HTERT RPE-1 (cell line): ENCODE measurements around the gene MAG.
"Not testable (repeated sequence)": the region's sequence is repeated elsewhere in the genome, so short reads cannot be mapped to it uniquely, and the experiment has no call there.

ENCODE experiments used
- in situ Hi-C: fragments of 300-500 bp; cut with MboI; formaldehyde crosslinking; loops from 4 replicates; pipeline ENCODE4 v1.14.3; 2020; ENCODE audit warnings: low sequenced_read_pairs

Gene MAG

DNA sequence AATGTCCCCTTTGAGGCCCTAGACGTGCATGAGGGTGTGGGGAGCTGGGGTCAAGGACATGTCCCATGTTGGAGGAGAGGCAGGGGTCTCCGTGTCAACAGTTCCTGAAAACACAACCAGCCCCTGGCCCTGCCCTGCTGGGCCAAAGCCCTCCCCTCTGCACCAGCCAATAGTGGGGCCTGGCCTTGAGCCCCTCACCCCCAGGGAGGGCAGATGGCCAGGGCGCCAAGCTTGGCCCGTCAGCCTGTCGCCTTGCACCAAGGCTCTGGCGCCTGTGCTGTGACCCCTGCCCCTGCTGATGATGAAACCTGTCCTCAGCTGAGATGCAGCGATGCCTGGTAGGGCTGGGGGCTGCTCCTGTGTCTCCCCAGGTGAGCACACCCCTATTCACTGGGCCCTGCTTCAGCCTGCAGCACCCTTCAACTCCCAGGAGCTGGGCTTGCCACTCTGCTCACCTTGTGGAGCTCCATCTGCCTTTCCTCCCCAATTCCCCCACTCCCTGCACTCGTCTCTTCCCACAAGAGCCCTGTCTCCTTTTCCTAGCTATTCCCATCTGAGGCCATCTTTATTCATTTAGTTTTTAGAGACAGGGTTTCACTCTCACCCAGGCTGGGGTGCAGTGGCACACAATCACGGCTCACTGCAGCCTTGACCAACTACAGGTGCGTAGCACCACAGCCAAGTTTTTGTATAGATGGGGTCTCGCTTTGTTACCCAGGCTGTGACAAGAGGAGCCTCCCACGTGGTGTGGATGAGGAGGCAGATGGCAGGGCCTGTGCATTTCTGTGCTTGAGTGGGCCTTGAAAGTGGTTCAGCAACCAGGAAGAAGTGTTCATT, 11.8 kb upstream of the MAG start:
- in situ Hi-C loops = no loop called here

DNA sequence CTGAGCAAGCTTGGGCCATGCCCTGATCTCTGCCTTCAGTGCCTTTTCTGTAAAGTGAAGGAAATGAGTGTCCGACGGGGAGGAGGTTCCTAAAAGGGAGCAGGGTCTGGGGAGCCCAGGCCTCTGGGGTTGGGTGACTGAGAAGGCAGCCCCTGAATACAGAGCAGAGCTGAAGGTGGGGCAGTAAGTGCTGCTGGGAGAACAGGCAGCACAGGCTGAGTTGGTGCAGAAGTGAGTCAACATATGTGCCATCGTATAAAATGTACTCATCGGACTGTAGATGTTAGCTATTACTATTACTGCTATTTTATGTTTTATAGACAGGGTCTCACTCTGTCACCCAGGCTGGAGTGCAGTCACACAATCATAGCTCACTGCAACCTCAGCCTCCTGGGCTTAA, 10.7 kb upstream of the MAG start:
- in situ Hi-C loops = no loop called here

DNA sequence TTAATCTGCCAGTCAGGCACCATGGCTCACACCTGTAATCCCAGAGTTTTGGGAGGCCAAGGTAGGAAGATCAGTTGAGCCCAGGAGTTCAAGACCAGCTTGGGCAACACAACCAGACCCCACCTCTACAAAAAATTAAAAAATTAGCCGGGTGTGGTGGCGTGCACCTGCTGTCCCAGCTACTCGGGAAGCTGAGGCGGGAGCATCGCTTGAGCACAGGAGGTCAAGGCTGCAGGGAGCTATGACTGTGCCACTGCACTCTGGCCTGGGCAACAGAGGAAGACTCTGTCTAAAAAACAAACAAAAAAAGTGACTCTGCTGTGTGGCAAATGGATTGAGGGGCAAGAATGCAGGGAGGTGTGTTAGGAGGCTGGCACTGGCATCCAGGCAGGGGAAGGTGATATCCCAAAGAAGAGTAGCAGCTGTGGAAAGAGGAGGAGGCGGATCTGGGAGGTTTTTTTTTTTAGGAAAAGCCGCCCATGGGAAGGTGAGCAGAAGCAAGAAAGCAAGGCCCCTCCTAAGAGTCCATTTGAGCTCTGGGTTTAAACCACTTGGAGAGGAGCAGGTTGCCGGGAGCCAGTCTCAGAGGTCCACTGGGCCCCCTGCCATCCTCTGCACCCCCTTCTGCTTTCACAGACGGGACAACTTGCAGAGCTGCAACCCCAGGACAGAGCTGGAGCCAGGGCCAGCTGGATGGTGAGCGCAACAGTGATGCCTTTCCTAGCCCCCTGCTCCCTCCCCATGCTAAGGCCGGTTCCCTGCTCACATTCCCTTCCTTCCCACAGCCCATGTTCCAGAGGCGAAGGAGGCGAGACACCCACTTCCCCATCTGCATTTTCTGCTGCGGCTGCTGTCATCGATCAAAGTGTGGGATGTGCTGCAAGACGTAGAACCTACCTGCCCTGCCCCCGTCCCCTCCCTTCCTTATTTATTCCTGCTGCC, 7.5 kb upstream of the MAG start:
- in situ Hi-C loops = no loop called here

DNA sequence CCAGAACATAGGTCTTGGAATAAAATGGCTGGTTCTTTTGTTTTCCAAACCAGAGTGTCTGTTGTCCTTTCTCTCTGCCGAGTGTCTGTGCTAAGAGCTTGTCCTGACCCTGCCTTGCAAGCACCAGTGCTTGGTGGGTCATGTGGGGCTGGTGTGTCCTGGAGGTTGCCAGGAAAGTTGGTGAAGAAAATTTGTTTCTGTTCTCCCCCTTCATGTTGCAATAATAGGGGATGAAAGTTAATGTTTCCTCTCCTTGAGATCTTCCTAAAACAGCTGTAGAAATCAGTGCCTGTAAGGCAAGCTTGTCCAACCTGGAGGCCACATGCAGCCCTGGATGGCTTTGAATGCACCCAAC, 6.9 kb upstream of the MAG start:
- in situ Hi-C loops = no loop called here

DNA sequence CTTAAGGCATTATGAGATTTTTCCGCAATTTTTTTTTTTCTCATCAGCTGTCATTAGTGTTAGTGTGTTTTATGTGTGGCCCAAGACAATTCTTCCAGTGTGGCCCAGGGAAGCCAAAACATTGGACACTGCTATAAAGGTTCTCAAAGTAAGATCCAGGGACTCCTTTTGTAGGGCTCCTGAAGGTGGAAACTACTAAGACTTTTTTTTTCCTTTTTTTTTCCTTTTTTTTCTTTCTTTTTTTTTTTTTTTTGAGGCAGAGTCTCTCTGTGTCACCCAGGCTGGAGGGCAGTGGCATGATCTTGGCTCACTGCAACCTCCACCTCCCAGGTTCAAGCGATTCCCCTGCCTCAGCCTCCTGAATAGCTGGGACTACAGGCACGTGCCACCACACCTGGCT, 6.5 kb upstream of the MAG start:
- in situ Hi-C loops = not testable (repeated sequence)

DNA sequence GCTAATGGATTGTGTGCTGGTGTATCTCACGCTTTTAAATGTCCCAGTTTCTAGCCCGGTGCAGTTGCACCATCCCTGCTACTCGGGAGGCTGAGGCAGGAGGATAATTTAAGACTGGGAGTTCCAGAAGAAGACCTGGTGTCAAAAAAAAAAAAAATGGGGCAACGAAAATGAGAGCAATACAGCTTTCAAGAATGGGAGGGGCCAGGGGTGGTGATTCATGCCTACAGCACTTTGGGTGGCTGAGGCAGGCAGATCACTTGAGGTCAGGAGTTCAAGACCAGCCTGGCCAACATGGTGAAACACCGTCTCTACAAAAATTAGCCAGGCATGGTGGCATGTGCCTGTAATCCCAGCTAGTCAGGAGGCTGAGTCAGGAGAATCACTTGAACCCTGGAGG, 5.9 kb upstream of the MAG start:
- in situ Hi-C loops = not testable (repeated sequence)

DNA sequence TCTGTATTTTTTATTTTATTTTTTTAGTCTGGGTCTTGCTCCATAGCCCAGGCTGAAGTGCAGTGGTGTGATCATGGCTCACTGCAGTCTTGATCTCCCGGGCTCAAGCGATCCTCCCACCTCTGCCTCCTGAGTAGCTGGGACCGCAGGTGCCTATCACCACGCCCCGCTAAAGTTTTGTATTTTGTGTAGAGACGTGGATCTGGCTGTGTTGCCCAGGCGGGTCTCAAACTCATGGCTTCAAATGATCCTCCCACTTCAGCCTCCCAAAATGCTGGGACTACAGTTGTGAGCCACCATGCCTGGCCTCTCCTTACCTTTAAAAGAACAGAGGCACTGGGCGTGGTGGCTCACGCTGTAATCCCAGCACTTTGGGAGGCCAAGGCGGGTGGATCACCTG, 4.2 kb upstream of the MAG start:
- in situ Hi-C loops = no loop called here

DNA sequence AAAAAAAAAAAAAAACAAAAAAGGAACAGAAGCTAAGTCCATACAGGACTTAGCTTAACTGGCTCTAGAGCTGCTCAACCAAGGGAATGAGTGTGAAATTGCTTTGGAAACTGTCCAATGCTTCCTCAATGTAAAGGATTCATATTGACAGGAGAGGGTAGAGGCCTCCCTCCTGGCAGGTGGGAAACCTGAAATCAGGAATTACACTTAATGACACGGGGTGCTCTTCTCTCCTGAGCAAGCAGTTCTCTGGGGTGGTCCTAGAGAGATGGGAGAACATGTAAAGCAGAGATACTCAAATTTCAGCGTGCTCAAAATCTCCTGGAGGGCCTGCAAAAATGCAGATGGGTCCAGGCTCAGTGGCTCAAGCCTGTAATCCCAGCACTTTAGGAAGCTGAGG, 3.6 kb upstream of the MAG start:
- in situ Hi-C loops = no loop called here

DNA sequence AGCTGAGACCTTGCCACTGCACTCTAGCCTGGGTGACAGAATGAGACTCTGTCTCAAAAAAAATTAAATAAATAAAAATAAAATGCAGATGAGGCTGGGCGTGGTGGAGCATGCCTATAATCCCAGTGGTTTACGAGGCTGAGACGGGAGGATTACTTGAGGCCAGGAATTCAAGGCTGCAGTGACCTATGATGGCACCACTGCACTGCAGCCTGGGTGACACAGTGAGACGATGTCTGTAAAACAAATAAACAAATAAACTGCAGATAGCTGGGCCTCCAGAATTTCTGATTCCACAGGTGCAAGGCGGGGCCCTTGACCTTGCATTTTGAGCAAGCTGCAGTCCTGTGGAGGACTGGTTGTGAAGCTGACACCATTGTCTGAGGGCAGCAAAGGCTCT, 3.1 kb upstream of the MAG start:
- in situ Hi-C loops = no loop called here

DNA sequence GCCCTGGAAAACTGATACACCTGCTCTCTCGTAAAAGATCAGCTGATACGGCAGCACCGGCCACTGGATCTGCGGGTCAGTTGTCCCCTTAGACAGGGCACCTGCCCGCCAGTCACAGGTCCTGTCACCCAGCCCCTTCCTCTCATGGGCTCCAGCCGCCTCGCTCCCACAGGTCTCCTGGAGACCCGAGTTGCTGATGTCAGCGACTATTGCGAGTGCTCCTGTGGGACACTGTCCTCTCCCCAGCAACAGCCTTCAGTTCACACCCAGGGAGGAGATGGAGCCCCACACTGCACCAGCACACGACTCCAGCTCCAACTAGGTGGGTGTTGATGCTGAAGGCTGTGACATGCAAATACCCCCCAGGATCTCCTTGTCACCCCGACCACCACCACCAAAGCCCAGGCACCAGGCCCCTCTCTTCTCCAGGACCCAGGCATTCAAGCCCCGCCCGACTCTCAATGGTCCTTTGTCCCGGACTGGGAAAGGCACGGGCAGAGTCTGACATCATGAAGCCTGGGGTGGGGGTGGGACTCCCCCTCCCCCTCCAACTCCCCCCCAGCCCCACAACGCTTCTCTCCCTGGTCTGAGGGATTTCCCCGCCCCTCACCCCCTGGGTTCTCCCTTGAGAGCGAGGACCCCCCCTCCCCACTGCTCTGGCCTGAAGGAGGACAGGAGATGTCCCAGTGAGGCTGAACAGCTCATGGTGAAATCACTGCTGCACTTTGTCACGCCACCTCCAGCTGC, 1.4 kb upstream of the MAG start:
- in situ Hi-C loops = no loop called here

DNA sequence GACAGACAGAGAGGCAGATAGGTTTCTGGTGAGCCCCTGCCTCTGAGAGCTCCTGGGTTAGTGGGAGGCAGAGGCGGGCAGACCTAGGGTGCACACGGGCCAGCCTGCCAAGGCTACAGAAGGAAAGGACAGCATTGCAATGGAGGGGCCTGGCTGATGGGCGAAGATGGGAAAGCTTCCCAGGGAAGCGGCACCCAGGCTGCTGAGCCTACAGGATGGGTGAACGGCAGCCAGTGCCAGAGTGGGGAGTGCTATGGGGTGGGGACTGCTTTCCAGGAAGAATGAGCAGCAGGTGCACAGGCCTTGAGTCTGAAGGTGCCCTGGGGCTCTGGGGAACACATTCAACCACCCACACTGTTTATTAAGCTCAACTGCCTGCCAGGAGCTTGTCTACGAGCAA, 702 bp upstream of the MAG start:
- in situ Hi-C loops = no loop called here

DNA sequence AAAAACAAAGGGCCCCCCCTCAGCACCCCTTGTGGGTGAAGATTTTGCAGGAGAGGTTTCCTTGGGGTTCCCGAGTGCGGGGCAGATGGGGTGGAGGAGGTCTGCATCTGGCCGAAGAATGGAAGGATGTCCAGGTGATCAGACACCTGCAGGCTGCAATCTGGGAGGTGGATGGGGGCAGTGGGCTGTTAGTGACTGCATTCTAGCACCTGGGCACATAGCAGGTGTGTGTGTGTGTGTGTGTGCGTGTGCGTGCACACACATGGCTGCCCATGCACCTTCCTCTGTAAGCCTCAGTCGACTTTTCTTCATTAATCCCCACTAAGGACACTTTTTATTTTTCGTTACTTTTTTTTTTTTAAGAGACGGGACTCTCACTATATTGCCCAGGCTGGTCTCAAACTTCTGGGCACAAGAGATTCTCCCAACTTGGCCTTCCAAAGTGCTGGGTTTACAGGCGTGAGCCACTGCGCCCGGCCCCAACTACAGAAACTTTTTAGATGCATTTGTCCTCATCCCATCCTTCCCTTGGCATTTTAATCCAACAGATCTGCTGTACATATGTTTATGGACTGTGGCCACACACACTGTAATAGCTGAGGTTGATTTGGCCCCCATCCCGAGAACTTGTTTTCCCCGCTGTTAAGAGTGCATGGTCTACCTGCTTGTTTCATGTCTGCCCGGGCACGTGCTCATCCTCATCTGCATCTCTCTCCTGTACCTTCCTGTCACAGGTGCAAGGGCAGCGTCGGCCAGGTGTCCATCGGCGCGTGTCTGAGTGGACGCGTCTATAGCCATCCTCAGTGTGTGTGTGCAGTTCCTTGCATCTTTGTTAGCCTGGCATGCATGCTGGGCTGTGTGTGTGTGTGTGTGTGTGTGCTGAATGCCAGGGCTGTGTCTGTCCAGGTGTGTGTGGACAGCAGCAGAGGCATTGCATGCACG, 731 bp downstream of the MAG start:
- in situ Hi-C loops = no loop called here

DNA sequence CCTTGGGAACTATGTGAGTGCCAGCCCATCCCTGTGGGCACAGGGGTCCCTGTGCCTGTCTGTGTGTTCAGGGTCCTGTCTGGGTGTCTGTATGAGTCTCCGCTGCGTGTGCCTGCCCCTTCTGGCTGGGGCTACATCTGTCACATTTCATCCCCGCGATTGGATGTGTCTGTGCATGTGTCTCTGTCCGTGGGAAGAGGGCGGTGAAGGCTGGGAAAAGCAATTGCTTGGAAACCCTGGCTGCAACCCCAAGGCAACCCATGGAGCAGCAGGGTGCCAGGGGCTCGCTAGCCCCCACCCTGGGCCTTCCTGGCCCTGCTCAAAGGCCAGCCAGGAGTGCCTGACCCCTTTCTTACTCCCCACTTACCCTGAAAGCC, 1.4 kb downstream of the MAG start:
- in situ Hi-C loops = no loop called here

DNA sequence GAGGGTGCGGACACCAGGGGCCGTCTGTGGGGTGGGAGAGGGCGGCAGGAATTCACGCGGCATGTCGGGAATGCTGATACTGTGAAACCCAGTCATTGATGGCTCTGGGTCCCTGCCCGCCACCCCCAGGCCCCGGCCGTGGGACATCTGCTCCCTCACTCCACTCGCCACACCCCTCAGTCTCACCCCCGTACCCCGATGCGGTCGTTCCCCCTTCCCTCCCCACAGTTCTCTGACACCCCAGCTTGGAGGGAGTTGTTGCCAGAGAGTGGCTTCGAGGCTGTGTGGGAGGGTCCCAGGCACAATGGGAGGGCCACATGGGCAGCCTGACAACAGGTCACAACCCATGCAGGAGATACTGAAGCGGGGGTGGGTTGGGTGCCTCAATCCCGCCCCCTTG, 1.8 kb downstream of the MAG start:
- in situ Hi-C loops = no loop called here

DNA sequence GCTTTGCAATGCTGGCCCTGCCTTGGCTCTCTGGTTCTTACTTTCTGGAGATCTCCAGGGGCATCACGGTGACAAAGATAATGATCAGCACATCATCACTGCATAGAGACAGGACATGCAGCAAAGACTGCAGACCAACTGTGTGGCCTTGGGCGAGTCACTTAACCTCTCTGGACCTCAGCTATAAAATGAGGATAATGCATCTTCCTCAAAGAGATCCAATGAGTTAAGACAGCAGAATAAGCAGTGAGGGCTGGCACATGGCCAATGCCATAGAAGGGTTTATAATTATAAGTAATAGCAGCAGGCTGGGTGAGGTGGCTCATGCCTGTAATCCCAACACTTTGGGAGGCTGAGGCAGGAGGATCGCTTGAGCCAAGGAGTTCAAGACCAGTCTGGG, 2.4 kb downstream of the MAG start:
- in situ Hi-C loops = no loop called here

DNA sequence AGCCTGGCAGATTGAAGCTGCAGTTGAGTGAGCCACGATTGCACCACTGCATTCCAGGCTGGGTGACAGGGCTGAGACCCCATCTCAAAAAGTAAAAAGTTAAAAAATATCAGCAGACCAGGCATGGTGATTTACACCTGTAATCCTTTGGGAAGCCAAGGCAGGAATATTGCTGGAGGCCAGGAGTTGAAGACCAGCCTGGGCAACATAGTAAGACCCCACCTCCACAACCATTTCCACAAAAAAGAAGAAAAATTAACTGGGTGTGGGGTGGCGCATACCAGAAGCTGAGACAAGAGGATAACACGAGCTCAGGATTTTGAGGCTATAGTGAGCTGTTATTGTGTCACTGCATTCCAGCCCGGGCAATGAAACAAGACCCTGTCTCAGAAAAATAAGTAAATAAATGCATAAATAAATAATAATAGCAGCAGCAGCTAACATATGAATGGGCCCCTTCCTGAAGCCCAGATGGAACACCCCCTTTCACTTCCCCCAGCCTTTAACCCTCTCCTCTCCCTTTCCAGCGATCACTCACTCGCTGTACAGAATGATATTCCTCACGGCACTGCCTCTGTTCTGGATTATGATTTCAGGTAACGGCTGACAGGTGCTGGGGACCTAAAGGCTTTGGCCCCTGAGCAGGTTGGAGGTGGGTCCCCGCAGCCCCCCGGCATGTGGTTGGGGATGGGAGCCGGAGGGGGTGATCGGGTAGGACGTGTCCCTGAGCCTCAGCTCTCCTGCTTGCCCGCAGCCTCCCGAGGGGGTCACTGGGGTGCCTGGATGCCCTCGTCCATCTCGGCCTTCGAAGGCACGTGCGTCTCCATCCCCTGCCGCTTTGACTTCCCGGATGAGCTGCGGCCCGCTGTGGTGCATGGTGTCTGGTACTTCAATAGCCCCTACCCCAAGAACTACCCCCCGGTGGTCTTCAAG, 3.2 kb downstream of the MAG start:
- in situ Hi-C loops = no loop called here

DNA sequence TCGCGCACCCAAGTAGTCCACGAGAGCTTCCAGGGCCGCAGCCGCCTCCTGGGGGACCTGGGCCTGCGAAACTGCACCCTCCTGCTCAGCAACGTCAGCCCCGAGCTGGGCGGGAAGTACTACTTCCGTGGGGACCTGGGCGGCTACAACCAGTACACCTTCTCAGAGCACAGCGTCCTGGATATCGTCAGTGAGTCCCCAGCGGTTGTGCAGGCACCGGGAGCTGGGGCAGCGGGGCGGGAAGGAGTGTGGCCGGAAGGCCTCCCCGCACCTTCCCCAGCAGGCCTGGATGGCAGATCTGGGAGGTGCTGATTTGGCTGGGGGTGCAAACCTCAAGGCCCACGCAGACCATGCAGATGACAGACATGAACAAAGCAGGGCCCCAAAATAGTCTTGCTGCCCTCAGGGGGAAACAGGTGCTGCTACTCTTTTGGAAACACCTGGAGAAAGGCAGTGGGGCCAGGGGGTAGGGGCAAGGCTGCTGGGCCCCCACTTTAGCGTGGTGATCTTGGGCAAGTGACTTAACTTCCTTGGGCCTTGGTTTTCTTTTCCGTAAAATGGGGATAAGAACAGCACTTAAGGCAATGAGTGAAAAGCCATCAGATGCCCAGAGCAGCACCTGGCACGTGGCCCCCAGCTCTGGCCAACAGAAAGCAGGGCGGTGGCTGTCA, 4.0 kb downstream of the MAG start:
- in situ Hi-C loops = no loop called here

DNA sequence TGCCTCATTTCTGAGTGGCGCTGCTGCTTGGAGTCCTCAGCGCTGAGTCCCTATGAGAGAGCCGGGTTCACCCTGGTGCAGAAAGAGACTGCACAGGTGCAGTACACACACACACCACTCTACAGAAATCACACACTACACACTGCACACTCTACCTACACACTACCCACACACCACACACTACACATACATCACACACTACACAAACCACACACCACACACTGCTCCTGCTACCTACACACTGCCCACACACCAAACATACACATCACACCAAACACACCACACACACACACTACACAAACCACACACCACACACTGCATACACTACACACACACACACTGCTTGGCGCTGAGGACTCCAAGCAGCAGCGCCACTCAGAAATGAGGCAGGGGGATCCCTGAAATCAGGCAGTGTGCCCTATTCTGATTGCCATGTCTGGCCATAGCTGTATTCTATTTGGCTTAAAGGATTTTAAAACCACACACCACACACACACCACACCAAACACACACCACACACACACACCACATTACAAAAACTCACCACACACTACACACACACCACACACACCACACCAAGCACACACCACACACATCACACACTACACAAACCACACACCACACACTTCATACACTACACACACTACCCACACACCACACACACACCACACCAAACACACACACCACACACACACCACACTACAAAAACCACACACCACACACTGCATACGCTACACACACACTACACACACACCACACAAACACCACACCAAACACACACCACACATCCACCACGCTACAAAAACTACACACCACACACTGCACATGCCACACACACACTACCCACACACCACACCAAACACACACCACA, 4.9 kb downstream of the MAG start:
- in situ Hi-C loops = no loop called here
